NB4 (cell line): ENCODE measurements around the gene CENPK.
"Not testable (repeated sequence)": the region's sequence is repeated elsewhere in the genome, so short reads cannot be mapped to it uniquely, and the experiment has no call there.

Experiments used
- DNase-seq: peaks from one replicate; pipeline ENCODE4 v3.0.0; 2010; ENCODE audit warnings: low read depth
- H3K4me3 ChIP-seq: one replicate; pipeline ENCODE4 v1.5.1; 2011; ENCODE audit warnings: mild to moderate bottlenecking, low read depth, low read length, moderate library complexity
- MYC ChIP-seq: IDR thresholded peaks from 2 replicates; pipeline ENCODE4 v1.6.1; 2011; ENCODE audit warnings: low read depth, low read length
- POLR2A ChIP-seq: IDR thresholded peaks from 2 replicates; pipeline ENCODE4 v1.6.1; 2011; ENCODE audit warnings: mild to moderate bottlenecking; ENCODE audit not compliant: insufficient read length; ENCODE audit errors: extremely low read depth
- TF ChIP-seq, protein P1 (sequence below): IDR thresholded peaks from 2 replicates; pipeline ENCODE4 v1.6.1; 2011; ENCODE audit warnings: low read depth, low read length
- TF ChIP-seq, protein P2 (sequence below): IDR thresholded peaks from one replicate; pipeline ENCODE4 v1.5.1; 2012; ENCODE audit warnings: low read depth, low read length

CENPK gene

DNA sequence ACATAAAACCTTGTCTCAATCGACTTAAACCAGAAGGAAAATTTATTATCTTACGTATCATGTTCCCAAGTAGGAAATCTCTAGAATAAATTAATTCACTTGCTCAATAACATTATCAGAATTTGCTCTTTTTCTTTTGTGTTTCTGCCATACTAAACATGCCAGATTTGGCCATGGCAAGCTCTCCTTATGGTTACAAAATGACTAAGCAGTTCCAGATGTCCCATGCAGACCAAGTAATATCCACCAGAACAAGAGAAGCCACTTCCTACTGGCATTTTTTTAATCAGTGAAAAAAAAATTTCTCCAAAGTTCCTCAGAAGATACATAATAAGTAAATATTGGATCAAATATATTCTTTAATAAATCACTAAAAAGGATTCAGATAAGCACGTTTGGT is 56.0 kb downstream of the CENPK start:
- no peak overlapping the region for H3K4me3 ChIP-seq
- TF ChIP-seq MYC (no peak), POLR2A (no peak)
- TF ChIP-seq, protein P1, sequence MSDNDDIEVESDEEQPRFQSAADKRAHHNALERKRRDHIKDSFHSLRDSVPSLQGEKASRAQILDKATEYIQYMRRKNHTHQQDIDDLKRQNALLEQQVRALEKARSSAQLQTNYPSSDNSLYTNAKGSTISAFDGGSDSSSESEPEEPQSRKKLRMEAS: no peak
- TF ChIP-seq, protein P2, sequence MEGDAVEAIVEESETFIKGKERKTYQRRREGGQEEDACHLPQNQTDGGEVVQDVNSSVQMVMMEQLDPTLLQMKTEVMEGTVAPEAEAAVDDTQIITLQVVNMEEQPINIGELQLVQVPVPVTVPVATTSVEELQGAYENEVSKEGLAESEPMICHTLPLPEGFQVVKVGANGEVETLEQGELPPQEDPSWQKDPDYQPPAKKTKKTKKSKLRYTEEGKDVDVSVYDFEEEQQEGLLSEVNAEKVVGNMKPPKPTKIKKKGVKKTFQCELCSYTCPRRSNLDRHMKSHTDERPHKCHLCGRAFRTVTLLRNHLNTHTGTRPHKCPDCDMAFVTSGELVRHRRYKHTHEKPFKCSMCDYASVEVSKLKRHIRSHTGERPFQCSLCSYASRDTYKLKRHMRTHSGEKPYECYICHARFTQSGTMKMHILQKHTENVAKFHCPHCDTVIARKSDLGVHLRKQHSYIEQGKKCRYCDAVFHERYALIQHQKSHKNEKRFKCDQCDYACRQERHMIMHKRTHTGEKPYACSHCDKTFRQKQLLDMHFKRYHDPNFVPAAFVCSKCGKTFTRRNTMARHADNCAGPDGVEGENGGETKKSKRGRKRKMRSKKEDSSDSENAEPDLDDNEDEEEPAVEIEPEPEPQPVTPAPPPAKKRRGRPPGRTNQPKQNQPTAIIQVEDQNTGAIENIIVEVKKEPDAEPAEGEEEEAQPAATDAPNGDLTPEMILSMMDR: no peak
- no peak for DNase-seq

DNA sequence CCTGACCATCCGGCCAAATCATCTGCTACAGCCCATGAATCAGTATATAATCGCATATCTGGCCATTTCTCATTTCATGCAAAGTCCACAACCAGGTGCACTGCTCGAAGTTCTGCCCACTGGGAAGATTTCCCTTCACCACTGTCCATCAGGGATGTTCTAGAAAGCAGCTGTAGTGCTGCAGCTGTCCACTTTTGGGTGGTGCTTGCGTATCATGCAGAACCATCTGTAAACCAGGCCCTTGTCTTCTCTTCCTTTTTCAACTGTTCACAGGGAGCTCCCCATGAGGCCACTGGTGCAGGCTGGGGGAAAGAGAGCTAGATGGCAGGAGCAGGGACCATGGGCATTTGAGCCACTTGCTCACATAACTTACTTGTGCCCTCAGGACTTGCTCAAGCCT is 73.8 kb downstream of the CENPK start:
- DNase-seq: no peak
- no peak for TF ChIP-seq MYC

DNA sequence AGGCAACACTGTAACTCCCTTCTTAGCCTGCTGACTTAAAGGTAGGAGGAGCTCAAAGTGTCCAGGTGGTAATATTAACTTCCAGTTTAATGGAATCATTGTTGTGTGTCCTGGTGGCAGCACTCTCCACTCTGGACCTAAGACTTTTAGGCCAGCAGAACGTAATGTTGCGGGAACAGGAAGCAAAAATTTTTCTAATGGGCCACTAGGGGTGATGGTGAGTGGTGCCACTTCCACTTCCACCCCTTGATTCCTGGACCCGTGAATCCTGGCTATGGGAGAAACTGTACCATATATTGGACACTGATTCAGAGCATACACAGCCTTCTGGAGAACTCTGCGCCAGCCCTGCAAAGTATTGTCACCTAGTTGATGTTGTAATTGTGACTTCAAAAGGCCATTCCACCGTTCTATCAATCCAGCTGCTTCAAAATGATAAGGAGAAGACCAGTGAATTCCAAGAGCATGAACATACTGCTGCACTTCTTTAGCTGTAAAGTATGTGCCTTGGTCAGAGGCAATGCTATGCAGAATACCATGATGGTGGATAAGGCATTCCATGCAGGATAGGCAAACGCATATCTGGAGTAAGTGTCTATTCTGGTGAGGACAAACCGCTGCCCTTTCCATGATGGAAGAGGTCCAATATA is 74.8 kb downstream of the CENPK start:
- H3K4me3 ChIP-seq, DNase-seq: not testable (repeated sequence)

More for the DNA sequence above, 73.8 kb downstream of the CENPK start:
- H3K4me3 ChIP-seq: no peak overlapping the region

DNA sequence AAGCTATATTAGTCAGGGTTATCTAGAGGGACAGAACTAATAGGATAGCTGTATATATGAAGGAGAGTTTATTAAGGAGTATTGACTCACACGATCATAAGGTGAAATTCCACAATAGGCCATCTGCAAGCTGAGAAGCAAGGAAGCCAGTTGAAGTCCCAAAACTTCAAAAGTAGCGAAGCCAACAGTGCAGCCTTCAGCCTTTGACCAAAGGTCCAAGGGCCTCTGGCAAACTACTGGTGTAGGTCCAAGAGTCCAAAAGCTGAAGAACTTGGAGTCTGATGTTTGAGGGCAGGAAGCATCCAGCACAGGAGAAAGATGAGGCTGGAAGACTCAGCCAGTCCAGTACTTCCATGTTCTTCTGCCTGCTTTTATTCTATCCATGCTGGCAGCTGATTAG is 76.2 kb downstream of the CENPK start:
- not testable (repeated sequence) for DNase-seq, H3K4me3 ChIP-seq

DNA sequence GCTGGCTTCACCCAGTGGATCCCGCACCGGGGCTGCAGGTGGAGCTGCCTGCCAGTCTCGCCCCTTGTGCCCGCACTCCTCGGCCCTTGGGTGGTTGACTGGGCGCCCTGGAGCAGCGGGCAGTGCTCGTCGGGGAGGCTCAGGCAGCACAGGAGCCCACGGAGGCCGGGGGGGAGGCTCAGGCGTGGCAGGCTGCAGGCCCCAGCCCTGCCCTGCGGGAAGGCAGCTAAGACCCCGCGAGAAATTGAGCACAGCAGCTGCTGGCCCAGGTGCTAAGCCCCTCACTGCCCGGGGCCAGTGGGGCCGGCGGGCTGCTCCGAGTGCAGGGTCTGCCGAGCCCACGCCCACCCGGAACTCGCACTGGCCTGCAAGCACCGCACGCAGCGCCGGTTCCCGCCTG is 77.6 kb downstream of the CENPK start:
- TF ChIP-seq, protein P2: no peak
- TF ChIP-seq, protein P1: no peak
- TF ChIP-seq POLR2A: no peak
- no peak for DNase-seq

DNA sequence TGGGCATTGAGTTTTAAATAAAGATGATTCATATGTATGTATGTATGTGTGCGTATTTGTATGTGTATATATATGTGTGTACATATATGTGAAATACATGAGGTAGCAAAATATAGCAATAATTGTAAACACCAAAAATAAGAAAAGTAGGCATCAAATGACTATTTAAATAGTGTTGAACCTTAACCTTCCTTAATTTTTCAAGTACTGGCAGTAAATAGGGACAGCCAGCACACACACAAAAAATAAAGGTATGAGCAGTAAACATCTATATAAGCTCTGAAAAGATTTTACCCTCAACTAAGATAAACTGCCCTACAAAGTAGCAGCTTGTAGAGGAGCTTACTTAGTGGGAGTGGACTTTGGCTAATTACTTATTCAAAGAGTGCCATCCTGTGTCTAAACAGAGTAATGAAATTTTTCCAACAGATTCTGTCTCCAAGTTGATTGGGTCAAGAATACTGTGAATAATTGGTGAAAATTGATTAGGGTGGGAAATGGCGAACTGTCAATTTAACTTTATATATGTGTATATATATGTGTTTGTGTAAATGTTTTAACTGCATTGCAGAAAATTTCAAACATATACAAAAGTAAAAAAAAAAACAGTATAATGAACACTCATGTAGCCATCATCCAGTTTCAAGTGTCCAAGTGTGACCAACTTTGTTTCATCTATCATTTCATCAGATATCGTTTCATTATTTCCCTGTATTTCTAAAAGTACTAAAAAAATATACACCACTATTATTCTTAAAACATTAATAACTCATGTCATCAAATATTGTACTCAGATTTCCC is 79.2 kb downstream of the CENPK start:
- peak overlapping the region; percentile 89 for H3K4me3 ChIP-seq
- no peak for TF ChIP-seq MYC
- TF ChIP-seq, protein P2: peak; percentile 9
- DNase-seq: peak; percentile 61

More for the DNA sequence above, 77.6 kb downstream of the CENPK start:
- H3K4me3 ChIP-seq: no peak overlapping the region

DNA sequence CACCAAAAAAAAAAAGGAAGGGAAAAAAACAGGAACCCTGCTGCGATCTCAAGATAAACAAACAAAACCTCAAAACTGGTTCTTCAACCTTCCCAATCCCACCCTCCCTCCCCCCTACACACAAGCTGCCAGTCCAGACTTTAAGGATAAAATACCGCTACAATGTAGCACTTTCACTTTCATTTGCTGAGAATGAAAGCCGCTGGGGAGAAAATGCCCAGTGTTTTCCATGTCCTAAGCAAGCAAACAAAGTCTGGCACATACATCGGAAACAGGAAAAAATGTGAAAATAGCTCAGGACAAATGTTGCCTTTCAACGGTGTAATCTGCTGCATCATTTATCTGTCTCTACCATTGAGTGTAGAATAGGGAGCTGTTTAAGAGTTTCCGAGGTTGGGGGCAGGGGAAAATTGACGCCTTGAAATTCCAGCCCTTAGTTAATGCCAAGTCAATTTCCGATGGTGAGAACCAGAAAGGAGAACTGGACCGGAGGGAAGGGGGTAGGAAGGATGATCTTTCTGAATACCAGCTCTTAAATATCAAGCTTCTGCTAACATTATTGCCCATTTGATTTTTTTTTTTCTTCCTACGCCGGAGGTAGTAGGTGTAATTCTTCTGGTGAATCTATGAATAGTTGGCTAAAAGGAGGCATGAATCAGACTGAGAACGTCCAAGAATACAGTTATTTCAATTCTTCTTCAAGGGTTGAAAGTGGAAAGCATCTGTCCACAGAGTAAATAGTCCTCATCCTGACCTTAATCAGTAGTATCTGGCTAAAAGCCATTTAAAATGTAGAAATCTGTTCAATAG is 80.0 kb downstream of the CENPK start:
- H3K4me3 ChIP-seq: peak overlapping the region; percentile 89
- TF ChIP-seq, protein P1: no peak
- TF ChIP-seq POLR2A: no peak
- TF ChIP-seq, protein P2: no peak
- no peak for TF ChIP-seq MYC
- peak; percentile 38 for DNase-seq
